ENCODE results near the gene ARL4A. TPM values are rescaled to one million over a fixed set of nuclear protein-coding genes. Genes with fewer than 3 reads are reported as not detected.

ARL4A gene
- total and polyA plus RNA-seq, 9 of the 15 experiments (the other 6 are each of a cell fraction or from before 2014, with no cell fraction given) = 118 to 688 (median 172) TPM

DNA sequence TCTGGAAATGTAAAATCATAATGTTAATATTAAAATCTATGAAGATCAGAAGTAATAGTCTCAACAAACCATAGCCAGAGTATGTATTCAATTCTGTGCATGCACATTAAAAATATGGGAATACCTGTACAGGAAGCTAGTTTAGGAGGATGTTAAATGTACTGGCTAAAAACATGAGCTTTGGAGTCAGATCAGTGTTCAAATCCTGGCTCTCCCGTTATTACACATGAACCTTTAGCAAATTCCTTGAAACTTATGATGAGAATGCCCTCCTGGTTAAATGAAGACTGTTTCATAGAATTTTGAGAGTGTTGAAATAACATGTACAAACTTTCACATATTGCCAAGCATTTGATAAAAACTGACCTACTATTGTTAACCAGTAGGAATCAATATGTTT, 4.6 kb downstream of the ARL4A start (continued):
- TF ChIP-seq, protein P1, sequence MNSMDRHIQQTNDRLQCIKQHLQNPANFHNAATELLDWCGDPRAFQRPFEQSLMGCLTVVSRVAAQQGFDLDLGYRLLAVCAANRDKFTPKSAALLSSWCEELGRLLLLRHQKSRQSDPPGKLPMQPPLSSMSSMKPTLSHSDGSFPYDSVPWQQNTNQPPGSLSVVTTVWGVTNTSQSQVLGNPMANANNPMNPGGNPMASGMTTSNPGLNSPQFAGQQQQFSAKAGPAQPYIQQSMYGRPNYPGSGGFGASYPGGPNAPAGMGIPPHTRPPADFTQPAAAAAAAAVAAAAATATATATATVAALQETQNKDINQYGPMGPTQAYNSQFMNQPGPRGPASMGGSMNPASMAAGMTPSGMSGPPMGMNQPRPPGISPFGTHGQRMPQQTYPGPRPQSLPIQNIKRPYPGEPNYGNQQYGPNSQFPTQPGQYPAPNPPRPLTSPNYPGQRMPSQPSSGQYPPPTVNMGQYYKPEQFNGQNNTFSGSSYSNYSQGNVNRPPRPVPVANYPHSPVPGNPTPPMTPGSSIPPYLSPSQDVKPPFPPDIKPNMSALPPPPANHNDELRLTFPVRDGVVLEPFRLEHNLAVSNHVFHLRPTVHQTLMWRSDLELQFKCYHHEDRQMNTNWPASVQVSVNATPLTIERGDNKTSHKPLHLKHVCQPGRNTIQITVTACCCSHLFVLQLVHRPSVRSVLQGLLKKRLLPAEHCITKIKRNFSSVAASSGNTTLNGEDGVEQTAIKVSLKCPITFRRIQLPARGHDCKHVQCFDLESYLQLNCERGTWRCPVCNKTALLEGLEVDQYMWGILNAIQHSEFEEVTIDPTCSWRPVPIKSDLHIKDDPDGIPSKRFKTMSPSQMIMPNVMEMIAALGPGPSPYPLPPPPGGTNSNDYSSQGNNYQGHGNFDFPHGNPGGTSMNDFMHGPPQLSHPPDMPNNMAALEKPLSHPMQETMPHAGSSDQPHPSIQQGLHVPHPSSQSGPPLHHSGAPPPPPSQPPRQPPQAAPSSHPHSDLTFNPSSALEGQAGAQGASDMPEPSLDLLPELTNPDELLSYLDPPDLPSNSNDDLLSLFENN (IDR thresholded peaks at IDR 0.05; ENCODE audit: low read depth in 2 of 2, low read length in 2 of 2) = no peak
- TF ChIP-seq, protein P2, sequence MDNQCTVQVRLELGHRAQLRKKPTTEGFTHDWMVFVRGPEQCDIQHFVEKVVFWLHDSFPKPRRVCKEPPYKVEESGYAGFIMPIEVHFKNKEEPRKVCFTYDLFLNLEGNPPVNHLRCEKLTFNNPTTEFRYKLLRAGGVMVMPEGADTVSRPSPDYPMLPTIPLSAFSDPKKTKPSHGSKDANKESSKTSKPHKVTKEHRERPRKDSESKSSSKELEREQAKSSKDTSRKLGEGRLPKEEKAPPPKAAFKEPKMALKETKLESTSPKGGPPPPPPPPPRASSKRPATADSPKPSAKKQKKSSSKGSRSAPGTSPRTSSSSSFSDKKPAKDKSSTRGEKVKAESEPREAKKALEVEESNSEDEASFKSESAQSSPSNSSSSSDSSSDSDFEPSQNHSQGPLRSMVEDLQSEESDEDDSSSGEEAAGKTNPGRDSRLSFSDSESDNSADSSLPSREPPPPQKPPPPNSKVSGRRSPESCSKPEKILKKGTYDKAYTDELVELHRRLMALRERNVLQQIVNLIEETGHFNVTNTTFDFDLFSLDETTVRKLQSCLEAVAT (IDR thresholded peaks at IDR 0.05) = peak; percentile 37 to 63; a peak in 2 of 4 replicates
- peak; percentile 17 for TF ChIP-seq POLR2A (conservative IDR thresholded peaks at IDR 0.05)
- TF ChIP-seq, protein P3, sequence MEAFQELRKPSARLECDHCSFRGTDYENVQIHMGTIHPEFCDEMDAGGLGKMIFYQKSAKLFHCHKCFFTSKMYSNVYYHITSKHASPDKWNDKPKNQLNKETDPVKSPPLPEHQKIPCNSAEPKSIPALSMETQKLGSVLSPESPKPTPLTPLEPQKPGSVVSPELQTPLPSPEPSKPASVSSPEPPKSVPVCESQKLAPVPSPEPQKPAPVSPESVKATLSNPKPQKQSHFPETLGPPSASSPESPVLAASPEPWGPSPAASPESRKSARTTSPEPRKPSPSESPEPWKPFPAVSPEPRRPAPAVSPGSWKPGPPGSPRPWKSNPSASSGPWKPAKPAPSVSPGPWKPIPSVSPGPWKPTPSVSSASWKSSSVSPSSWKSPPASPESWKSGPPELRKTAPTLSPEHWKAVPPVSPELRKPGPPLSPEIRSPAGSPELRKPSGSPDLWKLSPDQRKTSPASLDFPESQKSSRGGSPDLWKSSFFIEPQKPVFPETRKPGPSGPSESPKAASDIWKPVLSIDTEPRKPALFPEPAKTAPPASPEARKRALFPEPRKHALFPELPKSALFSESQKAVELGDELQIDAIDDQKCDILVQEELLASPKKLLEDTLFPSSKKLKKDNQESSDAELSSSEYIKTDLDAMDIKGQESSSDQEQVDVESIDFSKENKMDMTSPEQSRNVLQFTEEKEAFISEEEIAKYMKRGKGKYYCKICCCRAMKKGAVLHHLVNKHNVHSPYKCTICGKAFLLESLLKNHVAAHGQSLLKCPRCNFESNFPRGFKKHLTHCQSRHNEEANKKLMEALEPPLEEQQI (IDR thresholded peaks at IDR 0.05) = no peak
- no peak for TF ChIP-seq HMG20B (CRISPR knock-in tag; IDR thresholded peaks at IDR 0.05)
- TF ChIP-seq ZSCAN29 (IDR thresholded peaks at IDR 0.05) = no peak
- TF ChIP-seq JUN (IDR thresholded peaks at IDR 0.05; ENCODE audit: borderline replicate concordance, low read depth, low read length) = no peak
- no peak for TF ChIP-seq JUN (CRISPR knock-in tag; IDR thresholded peaks at IDR 0.05; ENCODE audit: borderline replicate concordance)
- TF ChIP-seq WHSC1 (IDR thresholded peaks at IDR 0.05; ENCODE audit: low read length) = no peak
- TF ChIP-seq ZFPM2 (CRISPR knock-in tag; IDR thresholded peaks at IDR 0.05) = no peak
- TF ChIP-seq ZNF644 (tag; IDR thresholded peaks at IDR 0.05; ENCODE audit: low read depth) = no peak
- no peak for TF ChIP-seq ZNF197 (CRISPR knock-in tag; IDR thresholded peaks at IDR 0.05; ENCODE audit: low read depth)
- TF ChIP-seq, protein P4, sequence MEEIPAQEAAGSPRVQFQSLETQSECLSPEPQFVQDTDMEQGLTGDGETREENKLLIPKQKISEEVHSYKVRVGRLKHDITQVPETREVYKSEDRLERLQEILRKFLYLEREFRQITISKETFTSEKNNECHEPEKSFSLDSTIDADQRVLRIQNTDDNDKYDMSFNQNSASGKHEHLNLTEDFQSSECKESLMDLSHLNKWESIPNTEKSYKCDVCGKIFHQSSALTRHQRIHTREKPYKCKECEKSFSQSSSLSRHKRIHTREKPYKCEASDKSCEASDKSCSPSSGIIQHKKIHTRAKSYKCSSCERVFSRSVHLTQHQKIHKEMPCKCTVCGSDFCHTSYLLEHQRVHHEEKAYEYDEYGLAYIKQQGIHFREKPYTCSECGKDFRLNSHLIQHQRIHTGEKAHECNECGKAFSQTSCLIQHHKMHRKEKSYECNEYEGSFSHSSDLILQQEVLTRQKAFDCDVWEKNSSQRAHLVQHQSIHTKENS (CRISPR knock-in tag; IDR thresholded peaks at IDR 0.05) = no peak
- no peak for TF ChIP-seq ZNF785 (CRISPR knock-in tag; IDR thresholded peaks at IDR 0.05)
- 0 out of 2 replicates have a peak, but pooled peaks have one; percentile 5 for TF ChIP-seq CEBPB (tag; IDR thresholded peaks at IDR 0.05)
- no peak for TF ChIP-seq ZNF583 (CRISPR knock-in tag; IDR thresholded peaks at IDR 0.05)
- TF ChIP-seq ESRRB (CRISPR knock-in tag; IDR thresholded peaks at IDR 0.05; ENCODE audit: borderline replicate concordance) = no peak
- no peak for TF ChIP-seq NBN (IDR thresholded peaks at IDR 0.05; ENCODE audit: low read depth)
- TF ChIP-seq, protein P5, sequence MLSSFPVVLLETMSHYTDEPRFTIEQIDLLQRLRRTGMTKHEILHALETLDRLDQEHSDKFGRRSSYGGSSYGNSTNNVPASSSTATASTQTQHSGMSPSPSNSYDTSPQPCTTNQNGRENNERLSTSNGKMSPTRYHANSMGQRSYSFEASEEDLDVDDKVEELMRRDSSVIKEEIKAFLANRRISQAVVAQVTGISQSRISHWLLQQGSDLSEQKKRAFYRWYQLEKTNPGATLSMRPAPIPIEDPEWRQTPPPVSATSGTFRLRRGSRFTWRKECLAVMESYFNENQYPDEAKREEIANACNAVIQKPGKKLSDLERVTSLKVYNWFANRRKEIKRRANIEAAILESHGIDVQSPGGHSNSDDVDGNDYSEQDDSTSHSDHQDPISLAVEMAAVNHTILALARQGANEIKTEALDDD (IDR thresholded peaks at IDR 0.05) = no peak
